Heart right ventricle (tissue), 16 donors: ENCODE measurements around the gene METTL22. TPM values are rescaled to one million over a fixed set of nuclear protein-coding genes. Genes with fewer than 3 reads are reported as not detected.

Experiments used
- ATAC-seq, 8 donors: fragments of 200-7000 bp; cut with Tn5 transposase; one replicate each; pipeline ENCODE4 v1.9.1; 2020; ENCODE audit warnings: mild to moderate bottlenecking in 8 of 8, moderate library complexity in 8 of 8, moderate number of reproducible peaks in 1 of 8
- DNase-seq, 2 donors: peaks; one replicate each; pipeline ENCODE4 v3.0.0-alpha.2; 2020
- H3K27ac ChIP-seq, 10 donors: fragments of 200-600 bp; sonication (generic) in 2 of 10; one replicate each; pipeline versions ENCODE4 v1.5.0 to v1.8.0; 2020 to 2022; ENCODE audit warnings: mild to moderate bottlenecking in 3 of 10
- H3K27me3 ChIP-seq, 7 donors: fragments of 200-600 bp; one replicate each; pipeline ENCODE4 v1.8.0; 2021 to 2022; ENCODE audit warnings: mild to moderate bottlenecking in 2 of 7
- H3K36me3 ChIP-seq, 9 donors: fragments of 200-600 bp; sonication (generic) in 1 of 9; one replicate each; pipeline versions ENCODE4 v1.5.0 to v1.8.0; 2020 to 2022; ENCODE audit warnings: mild to moderate bottlenecking in 2 of 9
- H3K4me1 ChIP-seq, 9 donors: fragments of 200-600 bp; sonication (generic) in 1 of 9; one replicate each; pipeline versions ENCODE4 v1.5.0 to v1.8.0; 2020 to 2022; ENCODE audit warnings: mild to moderate bottlenecking in 4 of 9
- H3K4me3 ChIP-seq, 10 donors: fragments of 200-600 bp; sonication (generic) in 2 of 10; one replicate each; pipeline versions ENCODE4 v1.5.0 to v1.8.0; 2020 to 2022; ENCODE audit warnings: mild to moderate bottlenecking in 7 of 10, moderate library complexity in 2 of 10
- H3K9me3 ChIP-seq, 11 donors: fragments of 200-600 bp in 10 of 11; sonication (generic) in 2 of 11; one replicate each; pipeline versions ENCODE4 v1.5.0 to v1.8.0; 2013 to 2022; ENCODE audit warnings: mild to moderate bottlenecking in 2 of 11, control low read depth in 1 of 11, moderate library complexity in 1 of 11
- WGBS, 2 donors: extraction: QIAGEN DNeasy Blood & Tissue Kit; methylation state at CpG; one replicate each; pipeline ENCODE4 v1.1.7; 2013; ENCODE audit warnings: inconsistent platforms in 1 of 2; 5-methylcytosine and 5-hydroxymethylcytosine counted together
- intact Hi-C, 10 donors: fragments of 100-400 bp; cut with DNase I; formaldehyde crosslinking; loops; one replicate each; pipeline versions ENCODE4 v1.11.1 to v1.14.2; 2022
- polyA plus RNA-seq, 2 donors: library from polyadenylated mRNA; stranded (reverse); fragments of 200-250 nt; gene quantifications; one replicate each; pipeline ENCODE4 v1.2.3, GENCODE V29; 2013
- total RNA-seq, 10 donors: library from RNA; stranded (reverse); fragmentation: NEBNext Ultra II Directional in 3 of 10; extraction: Animal tissue kit (Norgen Biotek cat#: 25700) in 3 of 10; gene quantifications; one replicate each; pipeline versions ENCODE4 v1.2.1 to v1.2.4, GENCODE V29; 2021 to 2023
- TF ChIP-seq, protein P1 (sequence below), 9 donors: fragments of 200-600 bp; sonication (generic) in 2 of 9; IDR thresholded peaks; one replicate each; pipeline versions ENCODE4 v1.5.0 to v1.8.0; 2021 to 2022; ENCODE audit warnings: antibody characterized with exemption in 9 of 9, mild to moderate bottlenecking in 5 of 9, moderate library complexity in 1 of 9
- donor health status: Arrhythmogenic right ventricular cardiomyopathy.
- donor health status: ischemic (EF 13 %, LVEDD 7.1; RV severe dilation, severe dysfunction).
- donor health status: healthy with polysubstance abuse.
- donor health status: DM: no; HTN: yes; CAD: no.
- donor health status: DM: no; HTN: no; CAD: no.
- donor health status: ischemic (EF 25% LVEDD 6.9; RV normal size, moderate dysfunction).
- donor health status: ischemic (EF 25% LVEDD 5.7; RV mildly dilated, moderate dysfunction).
- donor health status: healthy.
- donor health status: DM: yes; HTN: yes; CAD: no.
- donor health status: Ischemic cardiomyopathy.
- donor health status: ischemic (EF 35%, LVEDD 5.7; RV mildly dilated, moderate dysfunction).
- donor health status: nonischemic (EF 11% LVEDD 7.7; RV severe dilation, severe dysfunction).
- donor health status: DM: yes; HTN: yes; CAD: no.
- donor health status: PGD.
- donor health status: ischemic (EF 29% LVEDD 5.4; RV normal size, mild dysfunction).
- donor health status: nonischemic (EF 23%, LVEDD 6.1; RV moderate dilation, normal function).

The METTL22 gene
- total and polyA plus RNA-seq, 12 donors = 23.5 to 64.5 (median 34.2) TPM

DNA sequence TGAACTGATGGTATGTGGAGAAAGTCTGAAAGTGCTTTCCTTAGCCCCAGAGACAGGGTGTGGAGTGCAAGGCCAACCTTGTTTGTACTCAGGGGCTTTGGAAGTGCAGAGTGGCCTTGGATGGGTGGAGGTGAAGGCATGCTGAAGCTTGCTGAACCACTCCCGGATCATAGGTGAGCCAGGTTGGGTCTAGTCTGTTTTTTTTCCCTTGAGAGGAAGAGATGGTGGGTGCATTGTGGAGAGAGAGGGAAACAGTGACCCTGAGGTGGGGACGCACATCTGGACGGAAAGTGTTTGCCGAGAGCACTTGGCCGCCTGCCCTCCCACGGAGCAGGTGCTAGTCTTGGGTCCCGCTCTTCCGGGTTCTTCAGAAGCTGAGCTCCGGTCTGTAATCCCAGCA lies 65.4 kb downstream of the METTL22 start:
- H3K27ac ChIP-seq = peak overlapping the region in 1 of 10 donors; percentile 69
- peaks cover 0 to 7% (median 0%) of the 10 kb centered on the region in 9 donors for H3K36me3 ChIP-seq
- WGBS, 2 donors = 92 to 93% methylated on average over 9 of the region's 9 CpGs
- no peak overlapping the region for H3K4me3 ChIP-seq
- H3K4me1 ChIP-seq = peaks cover 0 to 9% (median 3%) of the 10 kb centered on the region in 9 donors
- no peaks in the 10 kb centered on the region for H3K27me3 ChIP-seq
- ATAC-seq = no peak
- intact Hi-C loops = loop anchor here in 2 of 10 donors (10.0 kb wide), 2 partner anchors 48 to 58 kb away; no protein-coding TSS in a partner anchor
- peaks cover 0 to 21% (median 9%) of the 10 kb centered on the region in 11 donors for H3K9me3 ChIP-seq
- no peak for DNase-seq
- TF ChIP-seq, protein P1, sequence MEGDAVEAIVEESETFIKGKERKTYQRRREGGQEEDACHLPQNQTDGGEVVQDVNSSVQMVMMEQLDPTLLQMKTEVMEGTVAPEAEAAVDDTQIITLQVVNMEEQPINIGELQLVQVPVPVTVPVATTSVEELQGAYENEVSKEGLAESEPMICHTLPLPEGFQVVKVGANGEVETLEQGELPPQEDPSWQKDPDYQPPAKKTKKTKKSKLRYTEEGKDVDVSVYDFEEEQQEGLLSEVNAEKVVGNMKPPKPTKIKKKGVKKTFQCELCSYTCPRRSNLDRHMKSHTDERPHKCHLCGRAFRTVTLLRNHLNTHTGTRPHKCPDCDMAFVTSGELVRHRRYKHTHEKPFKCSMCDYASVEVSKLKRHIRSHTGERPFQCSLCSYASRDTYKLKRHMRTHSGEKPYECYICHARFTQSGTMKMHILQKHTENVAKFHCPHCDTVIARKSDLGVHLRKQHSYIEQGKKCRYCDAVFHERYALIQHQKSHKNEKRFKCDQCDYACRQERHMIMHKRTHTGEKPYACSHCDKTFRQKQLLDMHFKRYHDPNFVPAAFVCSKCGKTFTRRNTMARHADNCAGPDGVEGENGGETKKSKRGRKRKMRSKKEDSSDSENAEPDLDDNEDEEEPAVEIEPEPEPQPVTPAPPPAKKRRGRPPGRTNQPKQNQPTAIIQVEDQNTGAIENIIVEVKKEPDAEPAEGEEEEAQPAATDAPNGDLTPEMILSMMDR (IDR thresholded peaks at IDR 0.05) = no peak

DNA sequence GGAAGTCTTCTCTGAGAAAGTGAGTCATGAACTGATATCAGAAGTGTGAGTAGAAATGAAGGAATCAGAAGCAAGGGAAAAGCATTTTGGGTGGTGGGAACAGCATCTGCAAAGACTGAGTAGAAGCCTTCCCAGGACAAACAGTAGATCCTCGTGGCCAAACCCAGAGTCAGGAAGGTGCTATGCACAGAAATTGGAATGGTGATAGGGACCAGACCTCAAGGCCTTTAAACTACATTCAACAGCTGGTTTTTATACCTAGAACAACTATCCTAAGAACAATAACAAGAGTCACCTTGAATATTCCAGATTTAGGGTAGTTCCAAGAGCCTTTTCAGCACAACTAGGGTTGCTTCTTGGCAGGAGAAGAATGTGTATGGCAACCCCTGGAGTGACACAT lies 68.2 kb downstream of the METTL22 start:
- WGBS, 2 donors = 63 to 68% methylated on average over 1 of the region's 1 CpG
- H3K36me3 ChIP-seq = peaks cover 0 to 7% (median 0%) of the 10 kb centered on the region in 9 donors
- TF ChIP-seq, protein P1 (IDR thresholded peaks at IDR 0.05) = no peak

DNA sequence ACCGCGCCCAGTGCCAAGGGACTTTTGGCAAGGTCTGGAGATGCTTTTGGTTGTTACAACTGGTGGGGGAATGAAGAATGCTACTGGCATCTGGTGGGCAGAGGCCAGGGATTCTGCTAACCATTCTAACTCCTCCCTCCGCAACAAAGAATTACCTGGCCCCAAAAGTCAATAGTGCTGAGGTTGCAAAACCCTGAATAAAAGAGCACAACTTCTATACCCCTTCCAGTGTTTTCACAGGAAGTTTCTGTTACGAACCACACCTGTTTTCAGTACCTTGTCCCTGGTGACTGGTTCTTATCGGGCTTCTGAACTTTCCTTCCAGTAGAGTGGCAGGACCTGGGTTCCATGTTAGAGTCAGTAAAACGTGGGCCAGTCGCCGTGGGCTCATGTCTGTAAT lies 70.2 kb downstream of the METTL22 start:
- 83 to 84% methylated on average over 8 of the region's 8 CpGs for WGBS, 2 donors
- Histone ChIP-seq H3K9me3 (peaks cover 0 to 21% (median 9%) of the 10 kb centered on the region in 11 donors), H3K36me3 (peaks cover 0 to 7% (median 0%) of the 10 kb centered on the region in 9 donors), H3K27ac (no peak overlapping the region), H3K4me1 (peaks cover 0 to 3% (median 0%) of the 10 kb centered on the region in 9 donors), H3K27me3 (no peaks in the 10 kb centered on the region), H3K4me3 (no peak overlapping the region)
- ATAC-seq (no peak), DNase-seq (no peak)
- intact Hi-C loops = no loop called here
- TF ChIP-seq, protein P1 (IDR thresholded peaks at IDR 0.05) = no peak

More for the DNA sequence above, 68.2 kb downstream of the METTL22 start:
- Histone ChIP-seq H3K9me3 (peaks cover 0 to 21% (median 9%) of the 10 kb centered on the region in 11 donors), H3K27ac (no peak overlapping the region), H3K27me3 (no peaks in the 10 kb centered on the region), H3K4me3 (no peak overlapping the region), H3K4me1 (peaks cover 0 to 9% (median 3%) of the 10 kb centered on the region in 9 donors)
- intact Hi-C loops = loop anchor here in 2 of 10 donors (10.0 kb wide), 2 partner anchors 45 to 55 kb away; no protein-coding TSS in a partner anchor
- DNase-seq = no peak
- no peak for ATAC-seq

DNA sequence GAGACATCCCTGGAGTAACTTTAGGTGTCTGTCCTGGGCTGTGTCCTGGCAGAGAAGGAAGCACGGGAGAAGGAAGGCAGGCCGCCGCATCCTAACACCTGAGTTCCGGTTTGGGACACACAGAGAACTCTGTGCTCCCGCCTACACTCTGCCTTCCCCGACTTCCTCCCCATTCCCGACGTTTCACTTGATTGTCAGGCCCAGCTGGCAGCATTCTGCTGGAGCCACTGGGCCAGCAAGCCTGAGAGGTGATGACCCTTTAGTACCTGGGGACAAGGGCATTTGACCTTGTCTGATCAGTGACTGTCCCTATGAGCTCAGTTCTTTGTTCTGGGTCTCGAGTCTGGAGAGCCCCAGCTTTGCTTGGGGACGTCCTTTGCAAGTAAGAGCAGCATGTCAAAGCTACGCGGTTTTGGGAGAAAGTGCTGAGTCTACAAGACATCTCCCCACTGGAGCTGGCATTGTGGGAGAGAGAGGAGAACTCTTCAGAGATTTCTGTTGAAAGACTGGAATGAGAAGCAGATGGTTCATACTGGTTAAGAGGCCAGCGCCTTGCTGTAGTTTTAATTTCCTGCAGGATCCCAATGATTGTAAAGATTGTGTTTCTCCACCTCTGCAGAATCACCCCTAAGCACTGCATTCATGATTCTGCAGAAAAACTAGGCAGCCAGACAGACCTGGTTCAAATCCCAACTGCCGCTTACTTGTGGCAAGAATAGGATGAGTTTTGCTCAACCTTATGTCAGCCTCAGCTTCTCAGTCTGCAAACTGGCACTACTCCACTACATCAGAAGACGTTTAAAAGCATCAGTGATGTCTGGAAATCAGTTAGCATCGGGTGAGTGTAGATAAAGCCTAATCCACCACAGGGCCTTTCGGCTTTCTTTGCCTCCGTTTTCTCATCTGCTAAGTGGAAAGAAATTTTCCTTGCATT lies 73.6 kb downstream of the METTL22 start:
- no peaks in the 10 kb centered on the region for H3K27me3 ChIP-seq
- peaks cover 0 to 7% (median under 1%) of the 10 kb centered on the region in 11 donors for H3K9me3 ChIP-seq
- H3K36me3 ChIP-seq = peaks cover 0 to 8% (median 0%) of the 10 kb centered on the region in 9 donors
- TF ChIP-seq, protein P1 (IDR thresholded peaks at IDR 0.05) = no peak
- ATAC-seq = no peak
- no peaks in the 10 kb centered on the region for H3K4me1 ChIP-seq
- WGBS, 2 donors = 74% methylated on average over 18 of the region's 18 CpGs
- DNase-seq = no peak
- H3K27ac ChIP-seq = no peak overlapping the region
- intact Hi-C loops = no loop called here
- H3K4me3 ChIP-seq = no peak overlapping the region
